NT2/D1 (cell line): ENCODE results near the gene KRR1.

Experiments used
- SUZ12 ChIP-seq: IDR thresholded peaks from 2 replicates; pipeline ENCODE4 v1.6.1; 2011; ENCODE audit not compliant: insufficient read length, insufficient read depth; ENCODE audit errors: extremely low read depth
- YY1 ChIP-seq: IDR thresholded peaks from 2 replicates; pipeline ENCODE4 v1.6.1; 2011; ENCODE audit not compliant: insufficient read length, insufficient read depth
- ZNF274 ChIP-seq: IDR thresholded peaks from 2 replicates; pipeline ENCODE4 v1.6.1; 2011; ENCODE audit warnings: mild to moderate bottlenecking, low read depth, low read length

DNA sequence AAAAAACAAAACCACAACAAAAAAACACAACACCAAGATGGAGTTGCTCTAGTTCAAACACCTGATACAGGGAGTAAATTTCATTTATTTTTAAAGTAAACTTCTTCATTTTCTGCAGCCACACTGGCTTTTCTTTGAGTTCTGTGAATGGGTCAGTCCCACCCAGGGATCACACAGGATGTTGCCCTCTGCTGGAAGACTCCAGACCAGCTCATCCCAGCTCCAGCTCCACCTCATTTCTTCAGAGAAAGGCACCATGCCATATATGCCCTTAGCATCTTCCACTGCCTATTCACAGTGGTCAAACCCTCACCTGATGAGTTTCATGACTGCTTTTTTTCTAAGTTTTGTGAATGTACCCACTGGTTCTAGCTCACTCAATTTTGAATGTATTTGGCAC lies 22.9 kb downstream of the KRR1 start:
- TF ChIP-seq YY1 (no peak), ZNF274 (no peak), SUZ12 (no peak)
